Measurements from ENCODE around the gene FAT2. TPM values are rescaled to one million over a fixed set of nuclear protein-coding genes. Genes with fewer than 3 reads are reported as not detected.

FAT2 gene
- total RNA-seq, 1 experiment from 2014 or later: not detected

- Histone ChIP-seq H3K4me1 (ENCODE audit: insufficient read depth, low read length, poor library complexity, severe bottlenecking) (no peaks in the 10 kb centered on the region), H3K27ac (ENCODE audit: low read depth, low read length, poor library complexity, severe bottlenecking) (no peak overlapping the region), H3K36me3 (ENCODE audit: insufficient read depth, low read length, poor library complexity, severe bottlenecking) (no peaks in the 10 kb centered on the region), H3K4me3 (ENCODE audit: low read depth, low read length, poor library complexity, severe bottlenecking) (no peak overlapping the region), H3K9me3 (ENCODE audit: low read depth, low read length, poor library complexity, severe bottlenecking) (no peaks in the 10 kb centered on the region), H3K27me3 (replicated peaks; ENCODE audit: insufficient read depth, low read depth, low read length, poor library complexity) (peaks cover 5% of the 10 kb centered on the region)
- TF ChIP-seq EZH2 (IDR thresholded peaks at IDR 0.05; ENCODE audit: borderline replicate concordance, low read depth, low read length, poor library complexity, severe bottlenecking): no peak
- no peak for TF ChIP-seq CTCF (conservative IDR thresholded peaks at IDR 0.05; ENCODE audit: low read depth, low read length)
- intact Hi-C loops (cut with micrococcal nuclease; ENCODE audit: unreplicated experiment): no loop called here
- ChIA-PET POLR2A (ENCODE audit: low non-redundant PET) (no interaction called here), CTCF (no interaction called here)
- no TSS peak for BruUV-seq (replicated peaks)
- no peak for DNase-seq (ENCODE audit: low spot score)
Measured at GRCh38 chr5:151551985-151552384, 39.1 kb downstream of the FAT2 start.

- intact Hi-C loops (cut with micrococcal nuclease; ENCODE audit: unreplicated experiment): no loop called here
- BruUV-seq (replicated peaks): no TSS peak
- H3K4me3 ChIP-seq (ENCODE audit: low read depth, low read length, poor library complexity, severe bottlenecking): no peak overlapping the region
- ChIA-PET POLR2A (ENCODE audit: low non-redundant PET) (no interaction called here), CTCF (no interaction called here)
- H3K36me3 ChIP-seq (ENCODE audit: insufficient read depth, low read length, poor library complexity, severe bottlenecking): no peaks in the 10 kb centered on the region
- H3K27ac ChIP-seq (ENCODE audit: low read depth, low read length, poor library complexity, severe bottlenecking): no peak overlapping the region
- DNase-seq (ENCODE audit: low spot score): no peak
- no peak for TF ChIP-seq CTCF (conservative IDR thresholded peaks at IDR 0.05; ENCODE audit: low read depth, low read length)
- no peaks in the 10 kb centered on the region for H3K4me1 ChIP-seq (ENCODE audit: insufficient read depth, low read length, poor library complexity, severe bottlenecking)
- H3K27me3 ChIP-seq (replicated peaks; ENCODE audit: insufficient read depth, low read depth, low read length, poor library complexity): peaks cover 7% of the 10 kb centered on the region
- no peaks in the 10 kb centered on the region for H3K9me3 ChIP-seq (ENCODE audit: low read depth, low read length, poor library complexity, severe bottlenecking)
Measured at GRCh38 chr5:151550146-151550545, 41.0 kb downstream of the FAT2 start.

- H3K9me3 ChIP-seq (ENCODE audit: low read depth, low read length, poor library complexity, severe bottlenecking): no peaks in the 10 kb centered on the region
- no peaks in the 10 kb centered on the region for H3K36me3 ChIP-seq (ENCODE audit: insufficient read depth, low read length, poor library complexity, severe bottlenecking)
- no peak overlapping the region for H3K27ac ChIP-seq (ENCODE audit: low read depth, low read length, poor library complexity, severe bottlenecking)
- peaks cover 7% of the 10 kb centered on the region for H3K27me3 ChIP-seq (replicated peaks; ENCODE audit: insufficient read depth, low read depth, low read length, poor library complexity)
- H3K4me3 ChIP-seq (ENCODE audit: low read depth, low read length, poor library complexity, severe bottlenecking): no peak overlapping the region
- POLR2A ChIA-PET (ENCODE audit: low non-redundant PET): no interaction called here
- no peaks in the 10 kb centered on the region for H3K4me1 ChIP-seq (ENCODE audit: insufficient read depth, low read length, poor library complexity, severe bottlenecking)
- intact Hi-C loops (cut with micrococcal nuclease; ENCODE audit: unreplicated experiment): no loop called here
- no peak for DNase-seq (ENCODE audit: low spot score)
- TF ChIP-seq CTCF (conservative IDR thresholded peaks at IDR 0.05; ENCODE audit: low read depth, low read length) (no peak), EZH2 (IDR thresholded peaks at IDR 0.05; ENCODE audit: borderline replicate concordance, low read depth, low read length, poor library complexity, severe bottlenecking) (no peak)
- CTCF ChIA-PET: no interaction called here
- no TSS peak for BruUV-seq (replicated peaks)
Measured at GRCh38 chr5:151549713-151550112, 41.4 kb downstream of the FAT2 start.
